HG02678 (cell line): ENCODE data around the gene P2RY14.

Experiments
- ATAC-seq: cut with Tn5 transposase; IDR thresholded peaks from one replicate; pipeline ENCODE4 v1.9.1; 2021; ENCODE audit warnings: mild to moderate bottlenecking, moderate library complexity; ENCODE audit not compliant: unreplicated experiment

P2RY14 gene

GRCh38 chr3:151192545-151192944 lies 85.8 kb downstream of the P2RY14 start:
- no peak for ATAC-seq

DNA sequence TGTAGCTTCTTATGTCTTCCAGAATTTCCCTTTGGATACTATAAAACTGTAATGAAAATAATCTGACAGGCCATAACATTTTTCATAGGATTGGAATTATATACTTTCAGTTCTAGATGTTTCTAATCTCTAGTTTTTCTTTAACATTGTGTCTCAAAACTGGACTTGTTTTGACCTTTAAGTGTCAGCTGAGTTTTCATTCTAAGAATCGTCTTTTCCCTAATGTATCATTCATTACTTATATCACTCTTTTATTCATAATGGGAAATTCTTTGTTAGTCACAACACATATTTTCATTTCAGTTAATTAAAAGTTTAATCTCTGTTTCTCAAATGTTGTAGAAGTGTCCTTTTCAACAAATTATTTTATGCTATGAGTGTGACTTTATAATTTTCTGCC lies 87.2 kb downstream of the P2RY14 start:
- no peak for ATAC-seq

- ATAC-seq: no peak
Measured at GRCh38 chr3:151183265-151183671, 95.1 kb downstream of the P2RY14 start.

- ATAC-seq: no peak
Measured at GRCh38 chr3:151182349-151183079, 95.8 kb downstream of the P2RY14 start.

- ATAC-seq: no peak
Measured at GRCh38 chr3:151178208-151178845, 100.0 kb downstream of the P2RY14 start.

DNA sequence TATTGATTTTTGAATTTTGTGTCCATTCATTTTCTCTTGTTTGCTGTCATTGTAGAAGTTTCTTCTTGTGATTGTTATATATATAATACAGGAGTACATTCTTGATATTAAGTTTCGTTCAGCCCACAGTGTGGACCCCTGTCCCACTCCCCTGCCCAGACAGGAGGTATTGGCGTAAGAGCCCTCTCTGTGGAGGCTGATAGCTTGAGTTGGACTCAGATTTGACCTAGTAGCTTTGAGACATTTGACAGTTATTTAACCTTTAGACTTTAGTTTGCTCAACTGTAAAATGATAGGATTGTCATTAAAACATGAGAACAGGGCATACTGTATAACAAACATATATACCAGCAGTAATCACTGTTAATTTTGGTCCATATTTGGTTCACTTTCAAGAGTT lies 102.4 kb downstream of the P2RY14 start:
- ATAC-seq: no peak

DNA sequence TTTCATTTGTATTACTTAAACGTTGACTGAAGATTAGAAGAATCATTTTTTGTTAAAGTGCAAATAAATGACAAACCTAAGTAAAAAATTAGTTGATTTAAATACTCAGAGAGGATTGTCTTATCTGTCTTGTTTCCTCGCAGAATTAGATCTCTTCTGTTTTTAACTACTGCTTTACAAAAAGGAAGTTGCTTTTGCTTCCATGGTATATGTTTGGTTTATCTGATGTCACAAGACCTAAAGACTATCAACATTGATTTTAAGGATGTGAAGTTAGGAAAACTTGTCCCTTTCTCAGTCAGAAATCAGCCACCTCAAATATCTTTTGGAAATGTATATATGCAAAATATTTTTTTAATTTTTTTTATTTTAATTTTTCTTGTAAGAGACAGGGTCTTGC lies 104.0 kb downstream of the P2RY14 start:
- ATAC-seq: no peak

DNA sequence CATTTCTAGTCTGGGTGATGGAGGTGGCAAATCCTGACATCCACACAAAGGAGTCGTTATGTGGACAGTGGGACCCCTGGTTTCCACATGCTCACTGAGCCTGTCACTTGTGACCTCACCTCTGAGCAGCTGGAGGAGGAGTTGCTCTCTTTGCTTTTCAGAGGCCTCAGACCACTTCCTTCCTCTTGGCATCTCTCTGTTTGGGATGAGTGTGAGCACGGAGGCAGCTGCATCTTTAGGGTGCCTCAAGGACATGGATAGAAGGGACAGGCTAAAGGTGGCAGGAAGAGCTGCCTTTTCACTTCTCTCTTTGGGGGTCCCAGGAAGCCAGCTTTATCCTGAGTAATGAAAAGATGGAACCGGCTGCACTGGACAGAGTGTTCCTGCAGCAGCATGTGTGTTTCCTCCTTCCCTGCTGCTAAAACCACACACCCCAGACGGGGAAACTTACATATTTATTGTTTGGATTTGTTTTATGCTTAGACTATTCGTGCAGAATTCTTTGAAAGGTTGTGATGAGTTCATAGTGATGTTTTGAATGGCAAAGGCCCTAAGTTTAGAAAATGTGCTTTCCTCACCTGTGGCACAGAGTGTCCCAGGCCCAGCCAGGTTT lies 107.1 kb downstream of the P2RY14 start:
- peak; percentile 66 for ATAC-seq

GRCh38 chr3:151169948-151170679 lies 108.2 kb downstream of the P2RY14 start:
- ATAC-seq: peak; percentile 37

DNA sequence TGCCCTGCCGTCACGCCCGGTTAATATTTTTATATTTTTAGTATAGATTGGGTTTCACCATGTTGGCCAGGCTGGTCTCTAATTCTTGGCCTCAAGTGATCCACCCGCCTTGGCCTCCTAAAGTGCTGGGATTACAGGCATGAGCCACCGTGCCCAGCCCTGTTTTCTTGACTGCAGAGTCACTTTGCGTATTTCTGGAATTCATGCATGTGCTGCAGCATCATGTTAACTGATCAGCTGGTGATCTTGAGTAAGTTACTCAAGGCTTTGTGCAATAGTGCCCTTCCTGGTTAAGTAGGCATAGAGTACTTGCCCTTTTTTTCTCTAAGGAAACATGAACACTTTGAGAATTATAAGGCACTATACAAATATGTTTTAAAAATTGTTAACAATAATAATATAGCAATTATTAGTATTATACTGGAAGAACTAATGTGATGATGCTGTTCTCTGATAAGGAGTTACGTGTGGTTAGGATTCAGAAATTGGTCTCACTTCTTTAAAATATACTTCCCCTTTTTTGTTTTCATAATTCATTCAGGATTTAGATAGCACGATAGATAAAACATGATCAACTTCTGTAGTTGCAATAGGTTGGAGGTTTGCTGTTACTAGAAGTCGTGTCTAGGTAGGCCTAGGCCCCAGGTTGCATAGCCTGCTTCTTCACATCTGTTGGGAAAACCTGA lies 108.9 kb downstream of the P2RY14 start:
- peak; percentile 32 for ATAC-seq

DNA sequence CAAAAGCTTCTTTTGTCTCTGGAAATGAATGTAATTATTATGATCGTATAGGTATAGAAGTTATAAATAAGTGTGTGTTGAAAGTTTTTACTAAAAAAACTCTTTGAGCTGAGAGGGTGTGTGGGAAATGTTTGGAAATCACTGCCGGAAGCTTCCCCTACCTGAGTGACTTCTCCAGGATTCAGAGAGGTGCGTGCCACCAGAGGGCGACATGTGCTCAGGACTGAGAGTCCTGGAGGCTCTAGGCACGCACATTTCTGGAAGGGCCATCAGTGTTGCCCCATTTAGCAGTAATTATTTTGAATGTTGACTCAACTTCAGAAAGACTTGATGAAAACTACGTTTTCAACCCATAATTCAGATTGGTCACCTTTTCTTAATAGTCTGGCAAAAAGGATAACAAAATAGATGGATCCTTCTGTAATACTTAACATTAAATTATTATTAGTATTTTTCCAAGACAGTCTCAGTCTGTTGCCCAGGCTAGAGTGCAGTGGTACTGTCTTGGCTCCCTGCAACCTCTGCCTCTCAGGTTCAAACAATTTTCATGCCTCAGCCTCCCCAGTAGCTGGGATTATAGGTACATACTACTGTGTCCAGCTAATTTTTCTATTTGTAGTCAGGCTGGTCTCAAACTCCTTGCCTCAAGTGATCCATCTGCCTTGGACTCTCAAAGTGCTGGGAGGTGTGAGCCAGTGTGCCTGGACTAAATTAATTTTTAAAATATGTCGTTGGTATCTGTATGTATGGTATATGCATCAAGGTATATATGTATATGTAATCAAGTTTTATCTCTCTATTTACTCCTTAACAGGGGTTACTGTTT lies 109.9 kb downstream of the P2RY14 start:
- peak; percentile 58 for ATAC-seq

DNA sequence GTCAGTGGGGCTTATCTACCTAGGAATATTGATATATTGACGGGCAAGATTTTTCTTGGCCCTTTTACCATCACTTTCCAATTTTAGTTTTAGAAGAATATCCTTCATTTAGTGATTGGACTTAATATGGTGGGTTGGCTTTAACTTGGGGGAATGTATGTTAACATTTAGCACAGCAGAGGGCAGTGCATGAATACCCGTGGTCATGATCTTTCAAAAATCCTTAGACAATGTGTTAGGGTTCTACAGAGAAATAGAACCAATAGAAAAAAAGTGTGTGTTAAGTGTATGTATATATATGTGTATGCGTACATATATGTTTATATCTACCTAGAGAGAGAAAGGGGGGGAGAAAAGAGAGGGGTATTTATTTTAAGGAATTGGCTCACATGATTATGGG lies 112.2 kb downstream of the P2RY14 start:
- ATAC-seq: no peak

- ATAC-seq: no peak
Measured at GRCh38 chr3:151165226-151165625, 113.1 kb downstream of the P2RY14 start.
